B cell (primary cell): ENCODE results near the gene ATP8A1. TPM values are rescaled to one million over a fixed set of nuclear protein-coding genes. Genes with fewer than 3 reads are reported as not detected.
"Not testable (repeated sequence)": the region's sequence is repeated elsewhere in the genome, so short reads cannot be mapped to it uniquely, and the experiment has no call there.

Experiments used
- ATAC-seq: fragments of 200-7000 bp; cut with Tn5 transposase; one replicate; pipeline ENCODE4 v1.10.0; 2021; ENCODE audit warnings: low read depth, mild to moderate bottlenecking, moderate number of reproducible peaks, moderate library complexity
- CTCF ChIA-PET: fragments of 350-600 bp; sonication (Branson Sonifier 250); formaldehyde crosslinking; loops from one replicate; lab custom pipeline; 2021; ENCODE audit warnings: antibody characterized with exemption, inconsistent platforms; lab: Charles Lee
- POLR2A ChIA-PET: fragments of 350-600 bp; sonication (Branson Sonifier 250); formaldehyde crosslinking; loops from one replicate; lab custom pipeline; 2021; ENCODE audit warnings: antibody characterized with exemption; lab: Charles Lee
- DNase-seq: peaks from one replicate; pipeline ENCODE4 v3.0.0; 2013
- H2AFZ ChIP-seq: 2 replicates; pipeline ENCODE4 v1.6.1; 2012; ENCODE audit warnings: mild to moderate bottlenecking, low read depth, low read length; ENCODE audit not compliant: insufficient read depth, poor library complexity, severe bottlenecking
- H3K27ac ChIP-seq, 2 donors: 1 replicate in 1 of 2; 2 replicates in 1 of 2; pipeline ENCODE4 v1.5.1; 2012 to 2013; ENCODE audit warnings: low read length in 2 of 2, mild to moderate bottlenecking in 2 of 2, moderate library complexity in 1 of 2
- H3K27me3 ChIP-seq, 4 experiments: fragments of 200-600 bp in 1 of 4; sonication (generic) in 1 of 4; replicated peaks in 1 of 4; 1 replicate in 2 of 4; 2 replicates in 2 of 4; pipeline versions ENCODE4 v1.6.1 to v1.7.0; 2013 to 2016; ENCODE audit warnings: low read length in 3 of 4, mild to moderate bottlenecking in 2 of 4, mixed read lengths in 1 of 4, moderate library complexity in 1 of 4; ENCODE audit not compliant: insufficient read depth in 4 of 4, control insufficient read depth in 3 of 4; ENCODE audit errors: control extremely low read depth in 1 of 4
- H3K36me3 ChIP-seq, 2 experiments: replicated peaks in 1 of 2; 1 replicate in 1 of 2; 2 replicates in 1 of 2; pipeline versions ENCODE4 v1.6.1 to v1.7.1; 2013; ENCODE audit warnings: low read length in 1 of 2; ENCODE audit not compliant: insufficient read depth in 2 of 2, control insufficient read depth in 1 of 2; ENCODE audit errors: control extremely low read depth in 1 of 2, extremely low read depth in 1 of 2
- H3K4me1 ChIP-seq, 2 donors: fragments of 200-600 bp in 1 of 2; sonication (generic) in 1 of 2; 1 replicate in 1 of 2; 2 replicates in 1 of 2; pipeline versions ENCODE4 v1.5.1 to v1.6.1; 2013 to 2017; ENCODE audit warnings: low read length in 2 of 2; ENCODE audit not compliant: control insufficient read depth in 2 of 2, insufficient read depth in 2 of 2
- H3K4me2 ChIP-seq: replicated peaks from 2 replicates; pipeline ENCODE3; 2012; ENCODE audit warnings: mild to moderate bottlenecking, low read depth, low read length; ENCODE audit not compliant: poor library complexity, severe bottlenecking
- H3K4me3 ChIP-seq, 5 experiments: fragments of 200-600 bp in 1 of 5; sonication (generic) in 1 of 5; 1 replicate in 3 of 5; 2 replicates in 2 of 5; pipeline versions ENCODE4 v1.5.1 to v1.7.0; 2011 to 2016; ENCODE audit warnings: low read length in 4 of 5, mild to moderate bottlenecking in 4 of 5, low read depth in 2 of 5, control low read depth in 1 of 5, moderate library complexity in 1 of 5; ENCODE audit not compliant: insufficient read depth in 1 of 5; ENCODE audit errors: control extremely low read depth in 1 of 5, extremely low read depth in 1 of 5
- H3K79me2 ChIP-seq: fragments of 200-600 bp; sonication (generic); one replicate; pipeline ENCODE4 v1.6.0; 2016; ENCODE audit warnings: low read length; ENCODE audit not compliant: control insufficient read depth, insufficient read depth
- H3K9ac ChIP-seq: fragments of 200-600 bp; sonication (generic); 2 replicates; pipeline ENCODE4 v1.6.1; 2017; ENCODE audit warnings: mild to moderate bottlenecking, low read length, moderate library complexity
- H3K9me3 ChIP-seq, 3 donors: one replicate each; pipeline versions ENCODE4 v1.6.1 to v1.7.1; 2013; ENCODE audit warnings: low read length in 2 of 3; ENCODE audit not compliant: control insufficient read depth in 2 of 3, insufficient read depth in 1 of 3; ENCODE audit errors: control extremely low read depth in 1 of 3
- H4K20me1 ChIP-seq: 2 replicates; pipeline ENCODE4 v1.6.0; 2012; ENCODE audit warnings: mild to moderate bottlenecking, low read length; ENCODE audit not compliant: insufficient read depth, control insufficient read depth, poor library complexity, severe bottlenecking
- H3K27ac Mint-ChIP-seq: one replicate; pipeline ENCODE4 v1.8.0; 2021; ENCODE audit warnings: mixed read lengths
- H3K27me3 Mint-ChIP-seq: one replicate; pipeline ENCODE4 v1.8.0; 2021; ENCODE audit warnings: mixed read lengths
- H3K4me1 Mint-ChIP-seq: one replicate; pipeline ENCODE4 v1.8.0; 2021; ENCODE audit warnings: mixed read lengths
- H3K4me3 Mint-ChIP-seq: one replicate; pipeline ENCODE4 v1.8.0; 2021; ENCODE audit warnings: mixed read lengths
- H3K9me3 Mint-ChIP-seq: one replicate; pipeline ENCODE4 v1.8.0; 2022; ENCODE audit warnings: mixed read lengths; ENCODE audit not compliant: insufficient read depth
- CTCF ChIP-seq: fragments of 200-600 bp; IDR thresholded peaks from one replicate; pipeline ENCODE4 v1.8.0; 2022; ENCODE audit warnings: antibody characterized with exemption, mild to moderate bottlenecking
- EZH2 ChIP-seq: IDR thresholded peaks from 2 replicates; pipeline ENCODE4 v1.6.1; 2012; ENCODE audit warnings: borderline replicate concordance, low read depth, mild to moderate bottlenecking, moderate library complexity, low read length; ENCODE audit not compliant: insufficient read depth, poor library complexity, severe bottlenecking
- WGBS: methylation state at CpG from one replicate; pipeline ENCODE4 v1.1.5; 2013; ENCODE audit warnings: missing lambda C conversion rate; ENCODE audit not compliant: insufficient coverage; 5-methylcytosine and 5-hydroxymethylcytosine counted together
- intact Hi-C: fragments of 100-400 bp; cut with micrococcal nuclease; formaldehyde crosslinking; loops from one replicate; pipeline ENCODE4 v1.10.0; 2022
- polyA plus RNA-seq: library from polyadenylated mRNA; depleted of rRNA; stranded (reverse); fragments of >200 nt; gene quantifications from 2 replicates; pipeline ENCODE4 v1.2.3, GENCODE V29; 2012
- total RNA-seq, 2 donors: library from RNA; stranded (reverse); fragments of 120-200 nt in 1 of 2; gene quantifications; 1 replicate in 1 of 2; 2 replicates in 1 of 2; pipeline versions ENCODE4 v1.2.3 to v1.2.4, GENCODE V29; 2013 to 2022

ATP8A1 gene
- total and polyA plus RNA-seq, 2 donors (not counting 1 experiment from before 2014, with no cell fraction given): 28.7 to 51.8 TPM

GRCh38 chr4:42702895-42703294, 46.0 kb upstream of the ATP8A1 start:
- CTCF ChIA-PET: interaction anchor here (1.6 kb wide), 1 partner anchor 131 kb away, joined by 3 read pairs; no protein-coding TSS in a partner anchor

GRCh38 chr4:42701780-42702179, 44.9 kb upstream of the ATP8A1 start:
- intact Hi-C loops, H3K9me3 Mint-ChIP-seq, H3K9me3 ChIP-seq, H3K4me1 Mint-ChIP-seq, H3K36me3 ChIP-seq, H3K4me3 ChIP-seq, H4K20me1 ChIP-seq, POLR2A ChIA-PET, H3K9ac ChIP-seq, H2AFZ ChIP-seq, H3K4me3 Mint-ChIP-seq, ATAC-seq, H3K79me2 ChIP-seq, H3K27ac Mint-ChIP-seq, H3K4me2 ChIP-seq, H3K27me3 Mint-ChIP-seq, H3K27ac ChIP-seq, H3K27me3 ChIP-seq, DNase-seq, H3K4me1 ChIP-seq: not testable (repeated sequence)
- 80% methylated on average over 6 of the region's 7 CpGs for WGBS
- CTCF ChIA-PET: interaction anchor here (1.6 kb wide), 1 partner anchor 130 kb away, joined by 3 read pairs; no protein-coding TSS in a partner anchor

More at GRCh38 chr4:42702895-42703294, 46.0 kb upstream of the ATP8A1 start:
- Histone ChIP-seq H3K4me1 (no peaks in the 10 kb centered on the region), H3K27me3 (no peaks in the 10 kb centered on the region), H2AFZ (no peak overlapping the region), H3K9ac (no peak overlapping the region), H3K4me2 (no peak overlapping the region), H3K9me3 (no peaks in the 10 kb centered on the region), H4K20me1 (no peaks in the 10 kb centered on the region), H3K36me3 (no peaks in the 10 kb centered on the region), H3K4me3 (no peak overlapping the region), H3K79me2 (no peaks in the 10 kb centered on the region), H3K27ac (no peak overlapping the region)
- no peaks in the 10 kb centered on the region for H3K9me3 Mint-ChIP-seq
- no peak for DNase-seq
- intact Hi-C loops: no loop called here
- no peaks in the 10 kb centered on the region for H3K4me1 Mint-ChIP-seq
- peaks cover 4% of the 10 kb centered on the region for H3K27me3 Mint-ChIP-seq
- WGBS: no CpG with 5 or more reads among the region's 3 CpGs
- no peak for ATAC-seq
- TF ChIP-seq CTCF: no peak
- TF ChIP-seq EZH2: no peak
- H3K27ac Mint-ChIP-seq: no peak overlapping the region
- POLR2A ChIA-PET: no interaction called here
- H3K4me3 Mint-ChIP-seq: no peak overlapping the region
